ENCODE measurements around the gene CFAP410. TPM values are rescaled to one million over a fixed set of nuclear protein-coding genes. Genes with fewer than 3 reads are reported as not detected.

CFAP410 gene
- total RNA-seq, 1 donor from 2014 or later = 24.3 TPM

- H3K36me3 ChIP-seq = peaks cover 0 to 9% of the 10 kb centered on the region in 2 donors
- no peak for TF ChIP-seq POLR2AphosphoS5 (IDR thresholded peaks at IDR 0.05; ENCODE audit: insufficient read depth in 1 of 2, low read depth in 1 of 2)
- no peak for TF ChIP-seq CTCF (IDR thresholded peaks at IDR 0.05)
- TF ChIP-seq POLR2A (IDR thresholded peaks at IDR 0.05) = no peak
- H3K27ac ChIP-seq = no peak overlapping the region
- H3K27me3 ChIP-seq = no peaks in the 10 kb centered on the region
- no peak for DNase-seq (ENCODE audit: extremely low spot score in 2 of 2)
- no peak overlapping the region for H3K4me3 ChIP-seq
- intact Hi-C loops (cut with DNase I) = loop anchor here (10.0 kb wide), 2 partner anchors 471 to 541 kb away; partner anchors contain the start of genes PTTG1IP and UBE2G2
- no peaks in the 10 kb centered on the region for H3K9me3 ChIP-seq
- peaks cover 18% of the 10 kb centered on the region for H3K4me1 ChIP-seq
Observed at GRCh38 chr21:44333509-44334328, 5.5 kb downstream of the CFAP410 start.

GRCh38 chr21:44332965-44333364 is 6.2 kb downstream of the CFAP410 start:
- Histone ChIP-seq H3K9me3 (no peaks in the 10 kb centered on the region), H3K4me3 (no peak overlapping the region), H3K4me1 (peaks cover 13% of the 10 kb centered on the region), H3K27me3 (no peaks in the 10 kb centered on the region), H3K36me3 (peaks cover 0 to 9% of the 10 kb centered on the region in 2 donors), H3K27ac (no peak overlapping the region)
- DNase-seq (ENCODE audit: extremely low spot score in 2 of 2) = no peak
- TF ChIP-seq POLR2AphosphoS5 (IDR thresholded peaks at IDR 0.05; ENCODE audit: insufficient read depth in 1 of 2, low read depth in 1 of 2) (no peak), CTCF (IDR thresholded peaks at IDR 0.05) (no peak), POLR2A (IDR thresholded peaks at IDR 0.05) (no peak)
- intact Hi-C loops (cut with DNase I) = loop anchor here (10.0 kb wide), 2 partner anchors 472 to 542 kb away; partner anchors contain the start of genes PTTG1IP and UBE2G2

- DNase-seq (ENCODE audit: extremely low spot score in 2 of 2) = no peak
- no peak for TF ChIP-seq POLR2A (IDR thresholded peaks at IDR 0.05)
- no peak for TF ChIP-seq POLR2AphosphoS5 (IDR thresholded peaks at IDR 0.05; ENCODE audit: insufficient read depth in 1 of 2, low read depth in 1 of 2)
- no peak for TF ChIP-seq CTCF (IDR thresholded peaks at IDR 0.05)
- Histone ChIP-seq H3K36me3 (peaks cover 0 to 9% of the 10 kb centered on the region in 2 donors), H3K27me3 (no peaks in the 10 kb centered on the region), H3K4me1 (peaks cover 8% of the 10 kb centered on the region), H3K9me3 (no peaks in the 10 kb centered on the region), H3K27ac (no peak overlapping the region), H3K4me3 (no peak overlapping the region)
- intact Hi-C loops (cut with DNase I) = loop anchor here (10.0 kb wide), 2 partner anchors 472 to 542 kb away; partner anchors contain the start of genes PTTG1IP and UBE2G2
Observed at GRCh38 chr21:44332383-44332782, 6.8 kb downstream of the CFAP410 start.

GRCh38 chr21:44331650-44332307 is 7.4 kb downstream of the CFAP410 start:
- Histone ChIP-seq H3K4me3 (no peak overlapping the region), H3K4me1 (peaks cover 2% of the 10 kb centered on the region), H3K36me3 (peaks cover 0 to 9% of the 10 kb centered on the region in 2 donors), H3K9me3 (no peaks in the 10 kb centered on the region), H3K27ac (no peak overlapping the region), H3K27me3 (no peaks in the 10 kb centered on the region)
- TF ChIP-seq CTCF (IDR thresholded peaks at IDR 0.05) (no peak), POLR2A (IDR thresholded peaks at IDR 0.05) (no peak), POLR2AphosphoS5 (IDR thresholded peaks at IDR 0.05; ENCODE audit: insufficient read depth in 1 of 2, low read depth in 1 of 2) (no peak)
- DNase-seq (ENCODE audit: extremely low spot score in 2 of 2) = no peak
- intact Hi-C loops (cut with DNase I) = loop anchor here (10.0 kb wide), 2 partner anchors 473 to 543 kb away; partner anchors contain the start of genes PTTG1IP and UBE2G2

Data from vagina (tissue), 2 donors.